GM23248 (cell line): Measurements from ENCODE around the gene GPRIN2. TPM values are rescaled to one million over a fixed set of nuclear protein-coding genes. Genes with fewer than 3 reads are reported as not detected.
"Not testable (repeated sequence)": the region's sequence is repeated elsewhere in the genome, so short reads cannot be mapped to it uniquely, and the experiment has no call there.

Experiments used
- DNase-seq: peaks from one replicate; pipeline ENCODE4 v3.0.0-alpha.2; 2015
- H2AFZ ChIP-seq: fragments of 200-600 bp; sonication (generic); 2 replicates; pipeline ENCODE4 v1.6.1; 2016; ENCODE audit warnings: antibody characterized with exemption
- H3F3A ChIP-seq: fragments of 200-600 bp; sonication (generic); 2 replicates; pipeline ENCODE4 v1.6.1; 2016; ENCODE audit warnings: mild to moderate bottlenecking, antibody characterized with exemption, mixed run types; ENCODE audit not compliant: insufficient read depth
- H3K27ac ChIP-seq: fragments of 200-600 bp; sonication (generic); 2 replicates; pipeline ENCODE4 v1.5.1; 2016; ENCODE audit warnings: mild to moderate bottlenecking
- H3K27me3 ChIP-seq: fragments of 200-600 bp; sonication (generic); replicated peaks from 2 replicates; pipeline ENCODE4 v1.6.1; 2016; ENCODE audit warnings: mild to moderate bottlenecking; ENCODE audit not compliant: insufficient read depth
- H3K36me3 ChIP-seq: fragments of 200-600 bp; sonication (generic); 2 replicates; pipeline ENCODE4 v1.6.1; 2016; ENCODE audit warnings: low read depth, mild to moderate bottlenecking
- H3K4me1 ChIP-seq: fragments of 200-600 bp; sonication (generic); 2 replicates; pipeline ENCODE4 v1.6.1; 2016; ENCODE audit warnings: mild to moderate bottlenecking; ENCODE audit not compliant: insufficient read depth
- H3K4me2 ChIP-seq: fragments of 200-600 bp; sonication (generic); one replicate; pipeline ENCODE4 v1.6.1; 2016; ENCODE audit warnings: mild to moderate bottlenecking; ENCODE audit not compliant: unreplicated experiment
- H3K4me3 ChIP-seq: fragments of 200-600 bp; sonication (generic); 2 replicates; pipeline ENCODE4 v1.5.1; 2016; ENCODE audit warnings: mild to moderate bottlenecking
- H3K79me2 ChIP-seq: fragments of 200-600 bp; sonication (generic); 2 replicates; pipeline ENCODE4 v1.6.1; 2016; ENCODE audit warnings: mild to moderate bottlenecking; ENCODE audit not compliant: insufficient read depth
- H3K9ac ChIP-seq: fragments of 200-600 bp; sonication (generic); 2 replicates; pipeline ENCODE4 v1.6.1; 2016; ENCODE audit warnings: mild to moderate bottlenecking
- H3K9me2 ChIP-seq: fragments of 200-600 bp; sonication (generic); 2 replicates; pipeline ENCODE4 v1.6.1; 2016; ENCODE audit warnings: mixed run types, mild to moderate bottlenecking, moderate library complexity; ENCODE audit not compliant: insufficient read depth
- H3K9me3 ChIP-seq: fragments of 200-600 bp; sonication (generic); one replicate; pipeline ENCODE4 v1.6.1; 2017; ENCODE audit warnings: low read depth
- H4K20me1 ChIP-seq: fragments of 200-600 bp; sonication (generic); 2 replicates; pipeline ENCODE4 v1.6.0; 2016; ENCODE audit not compliant: insufficient read depth
- EZH2 ChIP-seq: fragments of 200-600 bp; sonication (generic); IDR thresholded peaks from 2 replicates; pipeline ENCODE4 v1.6.1; 2018; ENCODE audit warnings: antibody characterized with exemption, mild to moderate bottlenecking; ENCODE audit not compliant: insufficient read depth, poor library complexity, severe bottlenecking
- EZH2phosphoT487 ChIP-seq: fragments of 200-600 bp; sonication (generic); IDR thresholded peaks from 2 replicates; pipeline ENCODE4 v1.6.1; 2018; ENCODE audit warnings: antibody characterized with exemption, moderate library complexity, mild to moderate bottlenecking, low read depth; ENCODE audit not compliant: insufficient read depth
- WGBS, 2 experiments: methylation state at CpG; one replicate each; pipeline ENCODE4 v1.1.6; 2015 to 2017; ENCODE audit warnings: low lambda C conversion rate in 2 of 2, low coverage in 1 of 2; ENCODE audit errors: missing lambda C conversion rate in 2 of 2; 5-methylcytosine and 5-hydroxymethylcytosine counted together
- in situ Hi-C: fragments of 300-500 bp; cut with MboI; formaldehyde crosslinking; loops from 2 replicates; pipeline ENCODE4 v1.15.0; 2020
- polyA plus RNA-seq: library from polyadenylated mRNA; unstranded; fragments of >200 nt; fragmentation: Nextera tagmentation; extraction: Ambion mirVana; gene quantifications from 2 replicates; pipeline ENCODE4 v1.2.1, GENCODE V29; 2016
- total RNA-seq: library from RNA; depleted of rRNA; stranded (reverse); fragments of >200 nt; shearing (Covaris generic); gene quantifications from 2 replicates; pipeline ENCODE4 v1.2.3, GENCODE V29; 2014

GPRIN2 gene
- total and polyA plus RNA-seq, 2 experiments from 2014 or later, result not detected

GRCh38 chr10:46530249-46531186 is 25.9 kb downstream of the GPRIN2 start:
- Histone ChIP-seq H3K27ac (peak overlapping the region; percentile 81), H3K4me2 (peak overlapping the region; percentile 37)

GRCh38 chr10:46529742-46530141 is 26.7 kb downstream of the GPRIN2 start:
- Histone ChIP-seq H3K27ac (peak overlapping the region; percentile 68), H3K4me1 (peaks cover 19% of the 10 kb centered on the region), H3F3A (peaks cover 37% of the 10 kb centered on the region), H3K9ac (peak overlapping the region; percentile 68), H3K4me2 (peak overlapping the region; percentile 37), H2AFZ (peak overlapping the region; percentile 13; the same call in 1 of the 2 replicates), H3K4me3 (peak overlapping the region; percentile 12; the same call in 1 of the 2 replicates)
- H3K36me3 ChIP-seq, H3K79me2 ChIP-seq, H4K20me1 ChIP-seq, DNase-seq, H3K9me2 ChIP-seq, H3K27me3 ChIP-seq, H3K9me3 ChIP-seq, in situ Hi-C loops: not testable (repeated sequence)
- WGBS, 2 experiments, result 68 to 72% methylated on average over 7 of the region's 7 CpGs

More at GRCh38 chr10:46530249-46531186, 25.9 kb downstream of the GPRIN2 start:
- Histone ChIP-seq H3F3A (peaks cover 30% of the 10 kb centered on the region), H3K9me2 (no peaks in the 10 kb centered on the region), H3K4me3 (peak overlapping the region; percentile 12; the same call in 1 of the 2 replicates), H3K9me3 (no peaks in the 10 kb centered on the region), H3K27me3 (no peaks in the 10 kb centered on the region), H2AFZ (peak overlapping the region; percentile 44), H3K4me1 (peaks cover 13% of the 10 kb centered on the region), H4K20me1 (no peaks in the 10 kb centered on the region), H3K79me2 (no peaks in the 10 kb centered on the region), H3K36me3 (no peaks in the 10 kb centered on the region), H3K9ac (peak overlapping the region; percentile 68)
- no peak for TF ChIP-seq EZH2
- TF ChIP-seq EZH2phosphoT487, result 0 out of 2 replicates have a peak, but pooled peaks have one; percentile 68
- in situ Hi-C loops, result no loop called here
- 51 to 53% methylated on average over 18 of the region's 18 CpGs for WGBS, 2 experiments
- peak; percentile 100 for DNase-seq

GRCh38 chr10:46528675-46529615 is 27.5 kb downstream of the GPRIN2 start:
- no peaks in the 10 kb centered on the region for H3K9me3 ChIP-seq
- H3K27ac ChIP-seq, result no peak overlapping the region
- H3K9ac ChIP-seq, result no peak overlapping the region
- no peak overlapping the region for H3K4me2 ChIP-seq
- WGBS, 2 experiments, result 84 to 86% methylated on average over 9 of the region's 9 CpGs
- in situ Hi-C loops, result no loop called here
- peaks cover 27% of the 10 kb centered on the region for H3K4me1 ChIP-seq
- H3K36me3 ChIP-seq, result no peaks in the 10 kb centered on the region
- no peak overlapping the region for H3K4me3 ChIP-seq
- H4K20me1 ChIP-seq, result no peaks in the 10 kb centered on the region
- TF ChIP-seq EZH2 (no peak), EZH2phosphoT487 (no peak)
- H3K9me2 ChIP-seq, result no peaks in the 10 kb centered on the region
- peaks cover 45% of the 10 kb centered on the region for H3F3A ChIP-seq
- H3K27me3 ChIP-seq, result no peaks in the 10 kb centered on the region
- no peak for DNase-seq
- no peaks in the 10 kb centered on the region for H3K79me2 ChIP-seq
- no peak overlapping the region for H2AFZ ChIP-seq

- Histone ChIP-seq H3K4me3 (no peak overlapping the region), H3K79me2 (no peaks in the 10 kb centered on the region), H2AFZ (no peak overlapping the region), H3K36me3 (no peaks in the 10 kb centered on the region), H3K9me3 (no peaks in the 10 kb centered on the region), H3K9ac (no peak overlapping the region), H3K4me2 (no peak overlapping the region), H3K27me3 (no peaks in the 10 kb centered on the region), H3K27ac (no peak overlapping the region), H3F3A (peaks cover 49% of the 10 kb centered on the region), H3K4me1 (peaks cover 35% of the 10 kb centered on the region), H4K20me1 (no peaks in the 10 kb centered on the region), H3K9me2 (no peaks in the 10 kb centered on the region)
- TF ChIP-seq EZH2phosphoT487 (no peak), EZH2 (no peak)
- in situ Hi-C loops, result no loop called here
- WGBS, 2 experiments, result 87 to 88% methylated on average over 9 of the region's 9 CpGs
- DNase-seq, result no peak
Measured at GRCh38 chr10:46528171-46528671, 28.2 kb downstream of the GPRIN2 start.
